CD14-positive monocyte (primary cell): ENCODE data around the gene GRM3. TPM values are rescaled to one million over a fixed set of nuclear protein-coding genes. Genes with fewer than 3 reads are reported as not detected.

Experiments
- DNase-seq, 3 donors: peaks; one replicate each; pipeline ENCODE4 v3.0.0-alpha.2; 2011 to 2022
- H2AFZ ChIP-seq: 2 replicates; pipeline ENCODE4 v1.6.0; 2012; ENCODE audit warnings: mild to moderate bottlenecking, low read depth, low read length, inconsistent platforms; ENCODE audit not compliant: insufficient read depth, poor library complexity, severe bottlenecking
- H3K27ac ChIP-seq, 2 donors: 1 replicate in 1 of 2; 2 replicates in 1 of 2; pipeline ENCODE4 v1.5.1; 2012 to 2013; ENCODE audit warnings: low read length in 2 of 2, control low read depth in 1 of 2, inconsistent platforms in 1 of 2, low read depth in 1 of 2, mild to moderate bottlenecking in 1 of 2
- H3K27me3 ChIP-seq, 2 donors: one replicate each; pipeline versions ENCODE4 v1.6.0 to v1.6.1; 2011 to 2013; ENCODE audit warnings: low read length in 2 of 2; ENCODE audit not compliant: control insufficient read depth in 2 of 2, insufficient read depth in 2 of 2
- H3K36me3 ChIP-seq, 2 donors: replicated peaks in 1 of 2; 1 replicate in 1 of 2; 2 replicates in 1 of 2; pipeline versions ENCODE4 v1.5.1 to v1.6.1; 2012 to 2013; ENCODE audit warnings: low read length in 2 of 2, control low read depth in 1 of 2, inconsistent platforms in 1 of 2, mild to moderate bottlenecking in 1 of 2; ENCODE audit not compliant: insufficient read depth in 2 of 2, control insufficient read depth in 1 of 2
- H3K4me1 ChIP-seq, 2 donors: 1 replicate in 1 of 2; 2 replicates in 1 of 2; pipeline versions ENCODE4 v1.5.1 to v1.6.1; 2012 to 2013; ENCODE audit warnings: low read length in 2 of 2, control low read depth in 1 of 2, inconsistent platforms in 1 of 2, mild to moderate bottlenecking in 1 of 2, moderate library complexity in 1 of 2; ENCODE audit not compliant: insufficient read depth in 2 of 2, control insufficient read depth in 1 of 2
- H3K4me2 ChIP-seq: replicated peaks from 2 replicates; pipeline ENCODE3; 2012; ENCODE audit warnings: low read length, moderate library complexity, mild to moderate bottlenecking; ENCODE audit not compliant: poor library complexity, severe bottlenecking; ENCODE audit errors: extremely low read depth
- H3K4me3 ChIP-seq, 3 experiments: fragments of 200-600 bp in 1 of 3; sonication (generic) in 1 of 3; replicated peaks in 1 of 3; 1 replicate in 2 of 3; 2 replicates in 1 of 3; pipeline ENCODE4 v1.5.1; 2011 to 2013; ENCODE audit warnings: low read length in 3 of 3, mild to moderate bottlenecking in 3 of 3, control low read depth in 2 of 3, low read depth in 2 of 3, inconsistent platforms in 1 of 3, moderate library complexity in 1 of 3
- H3K79me2 ChIP-seq: 2 replicates; pipeline ENCODE4 v1.6.0; 2012; ENCODE audit warnings: mild to moderate bottlenecking, control low read depth, inconsistent platforms, low read length, moderate library complexity; ENCODE audit not compliant: insufficient read depth
- H3K9ac ChIP-seq: 2 replicates; pipeline ENCODE4 v1.6.0; 2017; ENCODE audit warnings: low read length, mild to moderate bottlenecking; ENCODE audit not compliant: insufficient read depth, poor library complexity, severe bottlenecking
- H3K9me3 ChIP-seq, 2 donors: replicated peaks in 1 of 2; 1 replicate in 1 of 2; 2 replicates in 1 of 2; pipeline versions ENCODE4 v1.5.1 to v1.6.1; 2012 to 2013; ENCODE audit warnings: low read length in 2 of 2, control low read depth in 1 of 2; ENCODE audit not compliant: control insufficient read depth in 1 of 2, insufficient read depth in 1 of 2
- H4K20me1 ChIP-seq: 2 replicates; pipeline ENCODE4 v1.6.0; 2012; ENCODE audit warnings: mild to moderate bottlenecking, low read length, control low read depth, moderate library complexity; ENCODE audit not compliant: insufficient read depth
- H3K27ac Mint-ChIP-seq, 7 donors: one replicate each; pipeline ENCODE4 v1.8.0; 2020; ENCODE audit warnings: mild to moderate bottlenecking in 7 of 7, mixed read lengths in 7 of 7, moderate library complexity in 6 of 7, inconsistent platforms in 2 of 7
- H3K27me3 Mint-ChIP-seq, 3 donors: one replicate each; pipeline ENCODE4 v1.8.0; 2021 to 2022; ENCODE audit warnings: low read depth in 3 of 3, mild to moderate bottlenecking in 3 of 3, mixed read lengths in 3 of 3, moderate library complexity in 3 of 3, inconsistent platforms in 1 of 3
- H3K36me3 Mint-ChIP-seq, 2 donors: one replicate each; pipeline ENCODE4 v1.8.0; 2020; ENCODE audit warnings: mixed read lengths in 2 of 2, inconsistent platforms in 1 of 2, mild to moderate bottlenecking in 1 of 2
- H3K4me1 Mint-ChIP-seq: one replicate; pipeline ENCODE4 v1.8.0; 2020; ENCODE audit warnings: mild to moderate bottlenecking, mixed read lengths
- H3K4me3 Mint-ChIP-seq, 2 donors: one replicate each; pipeline ENCODE4 v1.8.0; 2020; ENCODE audit warnings: mild to moderate bottlenecking in 2 of 2, mixed read lengths in 2 of 2, moderate library complexity in 1 of 2
- H3K9me3 Mint-ChIP-seq, 7 donors: one replicate each; pipeline ENCODE4 v1.8.0; 2020 to 2022; ENCODE audit warnings: mixed read lengths in 7 of 7, mild to moderate bottlenecking in 6 of 7, moderate library complexity in 6 of 7, inconsistent platforms in 2 of 7
- CTCF ChIP-seq: fragments of 200-600 bp; IDR thresholded peaks from one replicate; pipeline ENCODE4 v1.8.0; 2022; ENCODE audit warnings: antibody characterized with exemption, mild to moderate bottlenecking
- WGBS: methylation state at CpG from one replicate; pipeline ENCODE4 v1.1.5; 2013; ENCODE audit warnings: missing lambda C conversion rate; ENCODE audit not compliant: insufficient coverage; 5-methylcytosine and 5-hydroxymethylcytosine counted together
- intact Hi-C, 2 donors: fragments of 100-400 bp; cut with micrococcal nuclease; formaldehyde crosslinking; loops; one replicate each; pipeline versions ENCODE4 v1.15.0 to v1.15.1; 2023
- polyA plus RNA-seq, 3 donors: library from polyadenylated mRNA; depleted of rRNA in 1 of 3; unstranded in 2 of 3; stranded (reverse) in 1 of 3; fragments of 300-500 nt in 2 of 3; fragments of >200 nt in 1 of 3; fragmentation: Illumina TruSeq in 2 of 3; gene quantifications; 1 replicate in 2 of 3; 2 replicates in 1 of 3; pipeline ENCODE4 v1.2.3, GENCODE V29; 2012 to 2021

GRM3 gene
- polyA plus RNA-seq, 3 donors: not detected

GRCh38 chr7:86749741-86750665, 106.3 kb downstream of the GRM3 start:
- Mint-ChIP-seq H3K4me1 (no peaks in the 10 kb centered on the region), H3K36me3 (no peaks in the 10 kb centered on the region), H3K27me3 (peaks cover 0 to 2% (median 0%) of the 10 kb centered on the region in 3 donors), H3K27ac (no peak overlapping the region), H3K9me3 (no peaks in the 10 kb centered on the region), H3K4me3 (no peak overlapping the region)
- Histone ChIP-seq H2AFZ (no peak overlapping the region), H3K36me3 (no peaks in the 10 kb centered on the region), H3K4me2 (no peak overlapping the region), H3K4me3 (no peak overlapping the region), H3K9ac (no peak overlapping the region), H4K20me1 (no peaks in the 10 kb centered on the region), H3K27me3 (no peaks in the 10 kb centered on the region), H3K4me1 (no peaks in the 10 kb centered on the region), H3K79me2 (no peaks in the 10 kb centered on the region), H3K9me3 (no peaks in the 10 kb centered on the region), H3K27ac (no peak overlapping the region)
- no CpG with 5 or more reads among the region's 4 CpGs for WGBS
- no peak for TF ChIP-seq CTCF
- intact Hi-C loops: no loop called here
- no peak for DNase-seq

- Histone ChIP-seq H3K4me3 (no peak overlapping the region), H3K9ac (no peak overlapping the region), H2AFZ (no peak overlapping the region), H3K27ac (no peak overlapping the region), H4K20me1 (no peaks in the 10 kb centered on the region), H3K9me3 (no peaks in the 10 kb centered on the region), H3K4me2 (no peak overlapping the region), H3K27me3 (no peaks in the 10 kb centered on the region), H3K36me3 (no peaks in the 10 kb centered on the region), H3K79me2 (no peaks in the 10 kb centered on the region), H3K4me1 (no peaks in the 10 kb centered on the region)
- Mint-ChIP-seq H3K27me3 (peaks cover 0 to 2% (median 0%) of the 10 kb centered on the region in 3 donors), H3K36me3 (no peaks in the 10 kb centered on the region), H3K27ac (no peak overlapping the region), H3K4me3 (no peak overlapping the region), H3K9me3 (peaks cover 0 to 6% (median 1%) of the 10 kb centered on the region in 7 donors), H3K4me1 (no peaks in the 10 kb centered on the region)
- DNase-seq: no peak
- intact Hi-C loops: no loop called here
- TF ChIP-seq CTCF: no peak
- WGBS: 100% methylated on average over 1 of the region's 4 CpGs
These were observed 116.5 kb downstream of the GRM3 start for GRCh38 chr7:86760236-86760635.
